Endothelial cell of umbilical vein (primary cell): Measurements from ENCODE around the gene NKX1-1. TPM values are rescaled to one million over a fixed set of nuclear protein-coding genes. Genes with fewer than 3 reads are reported as not detected.

Experiments used
- BruUV-seq: library from RNA; stranded (reverse); fragments of 400-500 nt; replicated peaks from 2 replicates; lab custom pipeline; 2021; lab: Mats Ljungman, UMichigan
- CTCF ChIA-PET: fragments of 300-600, 350-600 bp; sonication (Branson Sonifier 250); formaldehyde crosslinking; loops from one replicate; lab custom pipeline; 2021; ENCODE audit warnings: antibody characterized with exemption, inconsistent platforms; lab: Charles Lee
- POLR2A ChIA-PET: fragments of 300-600, 350-600 bp; sonication (Branson Sonifier 250); formaldehyde crosslinking; loops from one replicate; lab custom pipeline; 2021; ENCODE audit warnings: antibody characterized with exemption, inconsistent platforms; lab: Charles Lee
- DNase-seq: peaks from one replicate; pipeline ENCODE4 v3.0.0-alpha.2; 2011; ENCODE audit warnings: low read depth, low spot score
- FAIRE-seq: peaks from 2 replicates; lab custom pipeline; 2011; peaks lifted over from hg19 to GRCh38; lab: Jason Lieb, UNC
- H2AFZ ChIP-seq: 2 replicates; pipeline ENCODE4 v1.6.0; 2012; ENCODE audit warnings: low read depth, low read length, control low read depth, inconsistent platforms
- H3K27ac ChIP-seq: 2 replicates; pipeline ENCODE4 v1.5.1; 2011; ENCODE audit warnings: low read depth, mild to moderate bottlenecking, control low read depth, low read length, moderate library complexity; ENCODE audit not compliant: insufficient read depth
- H3K27me3 ChIP-seq, 2 experiments: 2 replicates each; pipeline versions ENCODE4 v1.6.0 to v1.6.1; 2011; ENCODE audit warnings: low read length in 2 of 2, mixed read lengths in 1 of 2; ENCODE audit not compliant: control insufficient read depth in 2 of 2, insufficient read depth in 2 of 2
- H3K36me3 ChIP-seq, 2 experiments: 2 replicates in 1 of 2; 3 replicates in 1 of 2; pipeline ENCODE4 v1.5.1; 2011; ENCODE audit warnings: low read length in 2 of 2, mild to moderate bottlenecking in 1 of 2, moderate library complexity in 1 of 2; ENCODE audit not compliant: control insufficient read depth in 2 of 2, insufficient read depth in 2 of 2; ENCODE audit errors: extremely low read depth in 1 of 2
- H3K4me1 ChIP-seq: 3 replicates; pipeline ENCODE4 v1.5.1; 2011; ENCODE audit warnings: mild to moderate bottlenecking, low read length; ENCODE audit not compliant: control insufficient read depth, insufficient read depth; ENCODE audit errors: extremely low read depth
- H3K4me2 ChIP-seq: 2 replicates; pipeline ENCODE4 v1.6.1; 2011; ENCODE audit warnings: low read length, control low read depth, mixed read lengths; ENCODE audit not compliant: insufficient read depth
- H3K4me3 ChIP-seq, 3 experiments: fragments of 200-600 bp in 1 of 3; sonication (generic), shearing (Covaris generic) in 1 of 3; replicated peaks in 1 of 3; 2 replicates each; pipeline ENCODE4 v1.5.1; 2011 to 2016; ENCODE audit warnings: control low read depth in 3 of 3, low read length in 3 of 3, mild to moderate bottlenecking in 2 of 3, inconsistent platforms in 1 of 3, low read depth in 1 of 3, moderate library complexity in 1 of 3; ENCODE audit not compliant: insufficient read depth in 1 of 3
- H3K79me2 ChIP-seq: 2 replicates; pipeline ENCODE4 v1.6.0; 2012; ENCODE audit warnings: low read length, inconsistent platforms; ENCODE audit not compliant: control insufficient read depth, insufficient read depth
- H3K9ac ChIP-seq: replicated peaks from 2 replicates; pipeline ENCODE3; 2011; ENCODE audit warnings: low read length, control low read depth; ENCODE audit not compliant: insufficient read depth; ENCODE audit errors: extremely low read depth
- H3K9me1 ChIP-seq: replicated peaks from 3 replicates; pipeline ENCODE4 v1.6.0; 2011; ENCODE audit warnings: mild to moderate bottlenecking, low read length; ENCODE audit not compliant: control insufficient read depth, insufficient read depth; ENCODE audit errors: extremely low read depth
- H3K9me3 ChIP-seq: replicated peaks from 2 replicates; pipeline ENCODE4 v1.5.1; 2012; ENCODE audit warnings: low read length, inconsistent platforms; ENCODE audit not compliant: control insufficient read depth, insufficient read depth
- H4K20me1 ChIP-seq: replicated peaks from 2 replicates; pipeline ENCODE3; 2011; ENCODE audit warnings: mild to moderate bottlenecking, low read length; ENCODE audit not compliant: control insufficient read depth, insufficient read depth; ENCODE audit errors: extremely low read depth
- CTCF ChIP-seq, 2 donors: IDR thresholded peaks; 1 replicate in 1 of 2; 2 replicates in 1 of 2; pipeline ENCODE4 v1.5.1; 2011; ENCODE audit warnings: low read length in 2 of 2, mild to moderate bottlenecking in 2 of 2, moderate library complexity in 2 of 2, control low read depth in 1 of 2, inconsistent platforms in 1 of 2, low read depth in 1 of 2; ENCODE audit not compliant: insufficient read depth in 1 of 2; ENCODE audit errors: extremely low read depth in 1 of 2
- EZH2 ChIP-seq: IDR thresholded peaks from 2 replicates; pipeline ENCODE4 v1.6.1; 2012; ENCODE audit warnings: borderline replicate concordance, low read depth, mild to moderate bottlenecking, moderate library complexity, low read length, inconsistent platforms; ENCODE audit not compliant: severe bottlenecking
- FOS ChIP-seq: IDR thresholded peaks from 2 replicates; pipeline ENCODE4 v1.6.1; 2011; ENCODE audit warnings: mild to moderate bottlenecking, low read length, moderate library complexity, borderline replicate concordance; ENCODE audit not compliant: insufficient read depth
- GATA2 ChIP-seq: IDR thresholded peaks from 2 replicates; pipeline ENCODE4 v1.7.0; 2011; ENCODE audit warnings: low read depth, mild to moderate bottlenecking, moderate library complexity, mixed read lengths, low read length; ENCODE audit not compliant: insufficient read length, insufficient read depth
- JUN ChIP-seq: IDR thresholded peaks from 2 replicates; pipeline ENCODE4 v1.6.1; 2011; ENCODE audit warnings: borderline replicate concordance, low read depth; ENCODE audit not compliant: insufficient read length, insufficient read depth
- MAX ChIP-seq: IDR thresholded peaks from 2 replicates; pipeline ENCODE4 v1.6.1; 2011; ENCODE audit not compliant: insufficient read depth, insufficient read length
- MYC ChIP-seq: IDR thresholded peaks from one replicate; pipeline ENCODE4 v1.6.1; 2011; ENCODE audit warnings: mild to moderate bottlenecking, low read depth, low read length
- POLR2A ChIP-seq: IDR thresholded peaks from 2 replicates; pipeline ENCODE4 v1.6.1; 2012; ENCODE audit warnings: low read depth, mild to moderate bottlenecking, control low read depth, low read length
- POLR2AphosphoS5 ChIP-seq: IDR thresholded peaks from 2 replicates; pipeline ENCODE4 v1.6.1; 2012; ENCODE audit warnings: low read depth, mild to moderate bottlenecking, control low read depth, low read length, moderate library complexity; ENCODE audit not compliant: insufficient read depth
- dilution Hi-C: fragments of 300-500 bp; cut with MboI; formaldehyde crosslinking; loops from one replicate; pipeline ENCODE4 v1.15.0; 2019; ENCODE audit warnings: low sequenced_read_pairs; ENCODE audit not compliant: extremely low pct_ligation_motif_present
- intact Hi-C: fragments of 100-400 bp; cut with micrococcal nuclease; formaldehyde crosslinking; loops from one replicate; pipeline ENCODE4 v1.10.0; 2022
- polyA plus RNA-seq, 4 experiments: library from polyadenylated mRNA; depleted of rRNA in 3 of 4; stranded (reverse) in 3 of 4; unstranded in 1 of 4; fragments of >200 nt; gene quantifications; 2 replicates each; pipeline versions ENCODE4 v1.2.1 to v1.2.3, GENCODE V29; 2011 to 2012; ENCODE audit warnings: missing spikeins in 1 of 4
- total RNA-seq: library from RNA; stranded (reverse); gene quantifications from 2 replicates; pipeline ENCODE4 v1.2.3, GENCODE V29; 2021

Gene NKX1-1
- total and polyA plus RNA-seq, 2 donors (not counting 3 experiments of a cell fraction or from before 2014, with no cell fraction given), result not detected

GRCh38 chr4:1447676-1448588, 41.7 kb upstream of the NKX1-1 start:
- Histone ChIP-seq H3K9ac (no peak overlapping the region), H3K4me3 (no peak overlapping the region), H3K9me1 (no peaks in the 10 kb centered on the region), H3K36me3 (no peaks in the 10 kb centered on the region), H3K79me2 (no peaks in the 10 kb centered on the region), H2AFZ (no peak overlapping the region), H3K9me3 (no peaks in the 10 kb centered on the region), H3K27me3 (no peaks in the 10 kb centered on the region), H3K4me1 (no peaks in the 10 kb centered on the region), H4K20me1 (no peaks in the 10 kb centered on the region), H3K4me2 (no peak overlapping the region), H3K27ac (no peak overlapping the region)
- CTCF ChIA-PET, result no interaction called here
- POLR2A ChIA-PET, result no interaction called here
- no TSS peak for BruUV-seq
- no peak for DNase-seq
- TF ChIP-seq GATA2, result no peak
- no peak for TF ChIP-seq MAX
- no peak for TF ChIP-seq JUN
- TF ChIP-seq MYC, result no peak
- TF ChIP-seq CTCF (IDR thresholded peaks at IDR 0.05; ENCODE audit: extremely low read depth in 1 of 2, insufficient read depth in 1 of 2, low read depth in 1 of 2, low read length in 2 of 2), result no peak
- TF ChIP-seq POLR2A, result no peak
- TF ChIP-seq FOS, result no peak
- TF ChIP-seq EZH2, result no peak
- TF ChIP-seq POLR2AphosphoS5, result no peak
- dilution Hi-C loops, result no loop called here
- intact Hi-C loops, result no loop called here
- FAIRE-seq, result no peak
